Kidney capillary endothelial cell (primary cell): ENCODE results near the gene PRAC2.
"Not testable (repeated sequence)": the region's sequence is repeated elsewhere in the genome, so short reads cannot be mapped to it uniquely, and the experiment has no call there.

ENCODE experiments used
- DNase-seq: peaks from one replicate; pipeline ENCODE4 v3.0.0-alpha.2; 2018; ENCODE audit warnings: low spot score

PRAC2 gene

GRCh38 chr17:48722915-48723422 lies at the start of gene PRAC2:
TSS of gene PRAC2 (plus strand) at chr17:48723185. CDS start at chr17:48724411, 1,226 bp downstream.
- DNase-seq = no peak

- no peak for DNase-seq
Observed at GRCh38 chr17:48676963-48677558, 45.9 kb upstream of the PRAC2 start.

GRCh38 chr17:48678141-48678971 lies 44.6 kb upstream of the PRAC2 start:
- DNase-seq = peak; percentile 58

GRCh38 chr17:48679385-48680096 lies 43.4 kb upstream of the PRAC2 start:
- DNase-seq = no peak

GRCh38 chr17:48681609-48682008 lies 41.4 kb upstream of the PRAC2 start:
- no peak for DNase-seq

- no peak for DNase-seq
Observed at GRCh38 chr17:48690655-48691054, 32.3 kb upstream of the PRAC2 start.

GRCh38 chr17:48692049-48692448 lies 30.9 kb upstream of the PRAC2 start:
- DNase-seq = no peak

- DNase-seq = no peak
Observed at GRCh38 chr17:48693178-48693577, 29.8 kb upstream of the PRAC2 start.

GRCh38 chr17:48701864-48702532 lies 21.0 kb upstream of the PRAC2 start:
- no peak for DNase-seq

GRCh38 chr17:48704361-48705248 lies 18.4 kb upstream of the PRAC2 start:
- DNase-seq = no peak

GRCh38 chr17:48711128-48711527 lies 11.9 kb upstream of the PRAC2 start:
- DNase-seq = no peak

- no peak for DNase-seq
Observed at GRCh38 chr17:48715496-48716399, 7.2 kb upstream of the PRAC2 start.

GRCh38 chr17:48716549-48716948 lies 6.4 kb upstream of the PRAC2 start:
- not testable (repeated sequence) for DNase-seq

- no peak for DNase-seq
Observed at GRCh38 chr17:48717367-48718226, 5.4 kb upstream of the PRAC2 start.

- no peak for DNase-seq
Observed at GRCh38 chr17:48718227-48718760, 4.7 kb upstream of the PRAC2 start.

- no peak for DNase-seq
Observed at GRCh38 chr17:48718761-48719641, 4.0 kb upstream of the PRAC2 start.

- no peak for DNase-seq
Observed at GRCh38 chr17:48719642-48720265, 3.2 kb upstream of the PRAC2 start.
